Hepatocyte (in vitro differentiated cells): ENCODE results near the gene HEPACAM. TPM values are rescaled to one million over a fixed set of nuclear protein-coding genes. Genes with fewer than 3 reads are reported as not detected.

Source experiments
- DNase-seq: peaks from one replicate; pipeline ENCODE4 v3.0.0-alpha.2; 2016; ENCODE audit warnings: low spot score
- H2AFZ ChIP-seq: fragments of 200-600 bp; sonication (generic); 2 replicates; pipeline ENCODE4 v1.6.0; 2016; ENCODE audit warnings: antibody characterized with exemption, mild to moderate bottlenecking
- H3K27ac ChIP-seq: fragments of 200-600 bp; sonication (generic); 2 replicates; pipeline ENCODE4 v1.5.1; 2016; ENCODE audit warnings: mild to moderate bottlenecking
- H3K27me3 ChIP-seq: fragments of 200-600 bp; sonication (generic); 2 replicates; pipeline ENCODE4 v1.6.1; 2016
- H3K36me3 ChIP-seq: fragments of 200-600 bp; sonication (generic); replicated peaks from 2 replicates; pipeline ENCODE4 v1.5.1; 2016; ENCODE audit warnings: low read depth; ENCODE audit not compliant: insufficient read depth
- H3K4me1 ChIP-seq: fragments of 200-600 bp; sonication (generic); 2 replicates; pipeline ENCODE4 v1.5.1; 2016; ENCODE audit warnings: mild to moderate bottlenecking, moderate library complexity; ENCODE audit not compliant: insufficient read depth
- H3K4me2 ChIP-seq: fragments of 200-600 bp; sonication (generic); 2 replicates; pipeline ENCODE4 v1.6.0; 2016
- H3K4me3 ChIP-seq: fragments of 200-600 bp; sonication (generic); 2 replicates; pipeline ENCODE4 v1.5.1; 2016; ENCODE audit warnings: mild to moderate bottlenecking
- H3K79me2 ChIP-seq: fragments of 200-600 bp; sonication (generic); 2 replicates; pipeline ENCODE4 v1.6.0; 2017; ENCODE audit warnings: mild to moderate bottlenecking
- H3K9me2 ChIP-seq: fragments of 200-600 bp; sonication (generic); replicated peaks from 2 replicates; pipeline ENCODE4 v1.6.0; 2017; ENCODE audit warnings: mild to moderate bottlenecking; ENCODE audit not compliant: insufficient read depth
- H3K9me3 ChIP-seq: fragments of 200-600 bp; sonication (generic); 2 replicates; pipeline ENCODE4 v1.5.1; 2016; ENCODE audit warnings: low read depth, mild to moderate bottlenecking
- H4K20me1 ChIP-seq: fragments of 200-600 bp; sonication (generic); 2 replicates; pipeline ENCODE4 v1.6.0; 2016; ENCODE audit warnings: mild to moderate bottlenecking; ENCODE audit not compliant: insufficient read depth, poor library complexity, severe bottlenecking
- CTCF ChIP-seq: fragments of 200-600 bp; sonication (generic); IDR thresholded peaks from 2 replicates; pipeline ENCODE4 v1.5.1; 2016; ENCODE audit warnings: antibody characterized with exemption, mild to moderate bottlenecking; ENCODE audit not compliant: poor library complexity
- EZH2 ChIP-seq: fragments of 200-600 bp; sonication (generic); IDR thresholded peaks from 2 replicates; pipeline ENCODE4 v1.6.1; 2016; ENCODE audit warnings: antibody characterized with exemption, mild to moderate bottlenecking, borderline replicate concordance
- EZH2phosphoT487 ChIP-seq: fragments of 200-600 bp; sonication (generic); IDR thresholded peaks from one replicate; pipeline ENCODE4 v1.6.1; 2018; ENCODE audit warnings: antibody characterized with exemption, mild to moderate bottlenecking, low read depth, moderate library complexity; ENCODE audit not compliant: unreplicated experiment, severe bottlenecking
- WGBS: methylation state at CpG from one replicate; pipeline ENCODE4 v1.1.6; 2016; ENCODE audit warnings: low lambda C conversion rate; ENCODE audit errors: missing lambda C conversion rate; 5-methylcytosine and 5-hydroxymethylcytosine counted together
- polyA plus RNA-seq: library from polyadenylated mRNA; unstranded; fragments of >200 nt; fragmentation: Nextera tagmentation; extraction: Ambion mirVana; gene quantifications from 2 replicates; pipeline ENCODE4 v1.2.1, GENCODE V29; 2016
- total RNA-seq: library from RNA; depleted of rRNA; stranded (reverse); fragments of >200 nt; gene quantifications from 2 replicates; pipeline ENCODE4 v1.2.3, GENCODE V29; 2014

Gene HEPACAM
- total and polyA plus RNA-seq, 2 experiments from 2014 or later, result 0.07 TPM; not detected in 1

DNA sequence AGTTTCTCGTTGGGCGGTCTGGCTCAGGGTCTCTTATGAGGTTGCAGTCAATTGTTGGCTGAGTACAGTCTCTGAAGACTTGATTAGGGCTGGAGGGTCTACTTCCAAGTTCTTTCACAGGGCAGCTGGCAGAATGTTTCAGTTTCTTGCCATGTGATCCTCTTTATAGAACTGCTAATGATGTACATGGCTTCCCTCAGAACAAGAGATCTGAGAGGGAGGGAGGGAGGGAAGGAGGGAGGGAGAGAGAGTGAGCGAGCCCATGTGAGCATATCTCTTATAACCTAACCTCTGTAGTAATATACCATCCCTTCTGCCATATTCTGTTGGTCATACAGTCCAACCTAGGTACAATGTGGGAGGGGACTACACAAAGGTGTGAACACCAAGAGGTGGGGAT is 15.5 kb upstream of the HEPACAM start:
- DNase-seq, result no peak
- no peaks in the 10 kb centered on the region for H3K9me2 ChIP-seq
- no peak for TF ChIP-seq CTCF
- TF ChIP-seq EZH2phosphoT487, result no peak
- TF ChIP-seq EZH2, result no peak
- no peak overlapping the region for H3K27ac ChIP-seq
- no peaks in the 10 kb centered on the region for H3K4me1 ChIP-seq
- no peak overlapping the region for H3K4me3 ChIP-seq
- H4K20me1 ChIP-seq, result no peaks in the 10 kb centered on the region
- no peaks in the 10 kb centered on the region for H3K79me2 ChIP-seq
- WGBS, result 81% methylated on average over 2 of the region's 3 CpGs
- no peak overlapping the region for H2AFZ ChIP-seq
- H3K4me2 ChIP-seq, result no peak overlapping the region
- H3K9me3 ChIP-seq, result no peaks in the 10 kb centered on the region
- H3K36me3 ChIP-seq, result no peaks in the 10 kb centered on the region
- no peaks in the 10 kb centered on the region for H3K27me3 ChIP-seq

- Histone ChIP-seq H3K4me3 (no peak overlapping the region), H3K9me3 (no peaks in the 10 kb centered on the region), H3K4me1 (no peaks in the 10 kb centered on the region), H3K9me2 (no peaks in the 10 kb centered on the region), H2AFZ (no peak overlapping the region), H4K20me1 (no peaks in the 10 kb centered on the region), H3K4me2 (no peak overlapping the region), H3K79me2 (no peaks in the 10 kb centered on the region), H3K27me3 (no peaks in the 10 kb centered on the region), H3K36me3 (no peaks in the 10 kb centered on the region), H3K27ac (no peak overlapping the region)
- DNase-seq, result no peak
- TF ChIP-seq EZH2, result no peak
- TF ChIP-seq CTCF, result no peak
- no peak for TF ChIP-seq EZH2phosphoT487
Measured at GRCh38 chr11:124950601-124951330, 14.9 kb upstream of the HEPACAM start.

GRCh38 chr11:124946735-124947141 is 10.9 kb upstream of the HEPACAM start:
- H3K4me1 ChIP-seq, result no peaks in the 10 kb centered on the region
- H3K79me2 ChIP-seq, result no peaks in the 10 kb centered on the region
- H4K20me1 ChIP-seq, result no peaks in the 10 kb centered on the region
- no peaks in the 10 kb centered on the region for H3K36me3 ChIP-seq
- no peaks in the 10 kb centered on the region for H3K9me3 ChIP-seq
- WGBS, result 58% methylated on average over 2 of the region's 2 CpGs
- H3K9me2 ChIP-seq, result no peaks in the 10 kb centered on the region
- DNase-seq, result no peak
- no peak overlapping the region for H3K27ac ChIP-seq
- H2AFZ ChIP-seq, result no peak overlapping the region
- H3K4me2 ChIP-seq, result no peak overlapping the region
- H3K4me3 ChIP-seq, result no peak overlapping the region
- no peaks in the 10 kb centered on the region for H3K27me3 ChIP-seq
- TF ChIP-seq CTCF (no peak), EZH2 (no peak), EZH2phosphoT487 (no peak)

- no peak for DNase-seq
- H3K79me2 ChIP-seq, result no peaks in the 10 kb centered on the region
- no peak overlapping the region for H3K4me3 ChIP-seq
- H3K4me2 ChIP-seq, result no peak overlapping the region
- no peak overlapping the region for H2AFZ ChIP-seq
- no peaks in the 10 kb centered on the region for H3K27me3 ChIP-seq
- no peaks in the 10 kb centered on the region for H3K9me3 ChIP-seq
- no peak overlapping the region for H3K27ac ChIP-seq
- no peaks in the 10 kb centered on the region for H3K36me3 ChIP-seq
- H4K20me1 ChIP-seq, result no peaks in the 10 kb centered on the region
- no peaks in the 10 kb centered on the region for H3K4me1 ChIP-seq
- no peaks in the 10 kb centered on the region for H3K9me2 ChIP-seq
- 88% methylated on average over 6 of the region's 6 CpGs for WGBS
- TF ChIP-seq EZH2phosphoT487 (no peak), EZH2 (no peak), CTCF (no peak)
Measured at GRCh38 chr11:124945826-124946225, 10.0 kb upstream of the HEPACAM start.
